Smooth muscle cell (in vitro differentiated cells): Measurements from ENCODE around the gene ACLY. TPM values are rescaled to one million over a fixed set of nuclear protein-coding genes. Genes with fewer than 3 reads are reported as not detected.

Source experiments
- DNase-seq: peaks from one replicate; lab custom pipeline; 2025; ENCODE audit not compliant: unreplicated experiment; lab: John Stamatoyannopoulos, UW
- H2AFZ ChIP-seq: fragments of 200-600 bp; sonication (generic); 2 replicates; pipeline ENCODE4 v1.6.0; 2016; ENCODE audit warnings: antibody characterized with exemption, low read depth, mild to moderate bottlenecking
- H3F3A ChIP-seq: fragments of 200-600 bp; sonication (generic); 2 replicates; pipeline ENCODE4 v1.6.0; 2017; ENCODE audit warnings: antibody characterized with exemption, low read depth
- H3K27ac ChIP-seq: fragments of 200-600 bp; sonication (generic); 2 replicates; pipeline ENCODE4 v1.5.1; 2016; ENCODE audit warnings: low read depth, mild to moderate bottlenecking
- H3K27me3 ChIP-seq: fragments of 200-600 bp; sonication (generic); 2 replicates; pipeline ENCODE4 v1.6.1; 2016; ENCODE audit warnings: low read depth, mild to moderate bottlenecking
- H3K36me3 ChIP-seq: fragments of 200-600 bp; sonication (generic); 2 replicates; pipeline ENCODE4 v1.5.1; 2016; ENCODE audit warnings: low read depth
- H3K4me1 ChIP-seq: fragments of 200-600 bp; sonication (generic); 2 replicates; pipeline ENCODE4 v1.5.1; 2016; ENCODE audit warnings: low read depth
- H3K4me2 ChIP-seq: fragments of 200-600 bp; sonication (generic); 2 replicates; pipeline ENCODE4 v1.6.0; 2016; ENCODE audit warnings: mild to moderate bottlenecking
- H3K4me3 ChIP-seq: fragments of 200-600 bp; sonication (generic); 2 replicates; pipeline ENCODE4 v1.5.1; 2016; ENCODE audit warnings: mild to moderate bottlenecking
- H3K79me2 ChIP-seq: fragments of 200-600 bp; sonication (generic); 2 replicates; pipeline ENCODE4 v1.6.0; 2016; ENCODE audit warnings: low read depth, mild to moderate bottlenecking
- H3K9ac ChIP-seq: fragments of 200-600 bp; sonication (generic); 2 replicates; pipeline ENCODE4 v1.6.0; 2016; ENCODE audit warnings: low read depth
- H3K9me3 ChIP-seq: fragments of 200-600 bp; sonication (generic); replicated peaks from 2 replicates; pipeline ENCODE4 v1.5.1; 2016; ENCODE audit warnings: low read depth
- H4K20me1 ChIP-seq: fragments of 200-600 bp; sonication (generic); 2 replicates; pipeline ENCODE4 v1.6.0; 2016; ENCODE audit warnings: low read depth
- WGBS: methylation state at CpG from one replicate; pipeline ENCODE4 v1.1.7; 2016; ENCODE audit warnings: low lambda C conversion rate; 5-methylcytosine and 5-hydroxymethylcytosine counted together
- polyA plus RNA-seq: library from polyadenylated mRNA; unstranded; fragments of >200 nt; fragmentation: Nextera tagmentation; extraction: Ambion mirVana; gene quantifications from 2 replicates; pipeline ENCODE4 v1.2.1, GENCODE V29; 2016
- total RNA-seq: library from RNA; depleted of rRNA; stranded (reverse); fragments of >200 nt; gene quantifications from 2 replicates; pipeline ENCODE4 v1.2.3, GENCODE V29; 2014
- TF ChIP-seq, protein P1 (sequence below): fragments of 200-600 bp; sonication (generic); IDR thresholded peaks from 2 replicates; pipeline ENCODE4 v1.5.1; 2017; ENCODE audit warnings: borderline replicate concordance, mild to moderate bottlenecking, antibody characterized with exemption; ENCODE audit not compliant: insufficient read depth, poor library complexity, severe bottlenecking

ACLY gene
- total and polyA plus RNA-seq, 2 experiments from 2014 or later: 172 to 188 TPM

- H3K4me2 ChIP-seq: no peak overlapping the region
- TF ChIP-seq, protein P1, sequence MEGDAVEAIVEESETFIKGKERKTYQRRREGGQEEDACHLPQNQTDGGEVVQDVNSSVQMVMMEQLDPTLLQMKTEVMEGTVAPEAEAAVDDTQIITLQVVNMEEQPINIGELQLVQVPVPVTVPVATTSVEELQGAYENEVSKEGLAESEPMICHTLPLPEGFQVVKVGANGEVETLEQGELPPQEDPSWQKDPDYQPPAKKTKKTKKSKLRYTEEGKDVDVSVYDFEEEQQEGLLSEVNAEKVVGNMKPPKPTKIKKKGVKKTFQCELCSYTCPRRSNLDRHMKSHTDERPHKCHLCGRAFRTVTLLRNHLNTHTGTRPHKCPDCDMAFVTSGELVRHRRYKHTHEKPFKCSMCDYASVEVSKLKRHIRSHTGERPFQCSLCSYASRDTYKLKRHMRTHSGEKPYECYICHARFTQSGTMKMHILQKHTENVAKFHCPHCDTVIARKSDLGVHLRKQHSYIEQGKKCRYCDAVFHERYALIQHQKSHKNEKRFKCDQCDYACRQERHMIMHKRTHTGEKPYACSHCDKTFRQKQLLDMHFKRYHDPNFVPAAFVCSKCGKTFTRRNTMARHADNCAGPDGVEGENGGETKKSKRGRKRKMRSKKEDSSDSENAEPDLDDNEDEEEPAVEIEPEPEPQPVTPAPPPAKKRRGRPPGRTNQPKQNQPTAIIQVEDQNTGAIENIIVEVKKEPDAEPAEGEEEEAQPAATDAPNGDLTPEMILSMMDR: no peak
- H3K4me3 ChIP-seq: no peak overlapping the region
- H3K9me3 ChIP-seq: no peaks in the 10 kb centered on the region
- H3F3A ChIP-seq: peaks cover 35% of the 10 kb centered on the region
- no peaks in the 10 kb centered on the region for H3K4me1 ChIP-seq
- peaks cover 20% of the 10 kb centered on the region for H4K20me1 ChIP-seq
- H3K27me3 ChIP-seq: no peaks in the 10 kb centered on the region
- no peak overlapping the region for H3K27ac ChIP-seq
- 89% methylated on average over 9 of the region's 9 CpGs for WGBS
- no peak for DNase-seq
- H3K9ac ChIP-seq: no peak overlapping the region
- H2AFZ ChIP-seq: no peak overlapping the region
- peaks cover 23% of the 10 kb centered on the region for H3K36me3 ChIP-seq
- peaks cover 4% of the 10 kb centered on the region for H3K79me2 ChIP-seq
These were observed 49.3 kb downstream of the ACLY start for GRCh38 chr17:41869426-41869825.

GRCh38 chr17:41868568-41868967, 50.2 kb downstream of the ACLY start:
- Histone ChIP-seq H4K20me1 (peaks cover 29% of the 10 kb centered on the region), H3K79me2 (peaks cover 13% of the 10 kb centered on the region), H3K27me3 (no peaks in the 10 kb centered on the region), H3K36me3 (peaks cover 23% of the 10 kb centered on the region), H2AFZ (no peak overlapping the region), H3K9ac (no peak overlapping the region), H3F3A (peaks cover 35% of the 10 kb centered on the region), H3K27ac (no peak overlapping the region), H3K4me2 (no peak overlapping the region), H3K4me1 (peaks cover 7% of the 10 kb centered on the region), H3K9me3 (no peaks in the 10 kb centered on the region), H3K4me3 (no peak overlapping the region)
- 100% methylated on average over 3 of the region's 3 CpGs for WGBS
- no peak for DNase-seq
- TF ChIP-seq, protein P1: no peak

GRCh38 chr17:41865596-41865893, 53.2 kb downstream of the ACLY start:
- Histone ChIP-seq H3K36me3 (peaks cover 23% of the 10 kb centered on the region), H3K9ac (no peak overlapping the region), H2AFZ (no peak overlapping the region)

More at GRCh38 chr17:41865596-41865893, 53.2 kb downstream of the ACLY start:
- WGBS: 11% methylated on average over 10 of the region's 10 CpGs
- Histone ChIP-seq H4K20me1 (peaks cover 55% of the 10 kb centered on the region), H3K9me3 (no peaks in the 10 kb centered on the region), H3F3A (peaks cover 29% of the 10 kb centered on the region), H3K27me3 (no peaks in the 10 kb centered on the region), H3K27ac (peak overlapping the region; percentile 25), H3K4me2 (peak overlapping the region; percentile 98), H3K4me1 (peaks cover 12% of the 10 kb centered on the region), H3K79me2 (peaks cover 43% of the 10 kb centered on the region), H3K4me3 (peak overlapping the region; percentile 94)
- TF ChIP-seq, protein P1: no peak
- DNase-seq: no peak
